Gastroesophageal sphincter (tissue), 4 donors: ENCODE measurements around the gene RASSF5. TPM values are rescaled to one million over a fixed set of nuclear protein-coding genes. Genes with fewer than 3 reads are reported as not detected.
"Not testable (repeated sequence)": the region's sequence is repeated elsewhere in the genome, so short reads cannot be mapped to it uniquely, and the experiment has no call there.

Source experiments
- ATAC-seq: fragments of 150-250 bp; one replicate; pipeline ENCODE4 v1.9.1; 2016; ENCODE audit warnings: mild to moderate bottlenecking, moderate library complexity
- H3K27ac ChIP-seq, 4 donors: fragments of 200-600 bp; sonication (generic) in 3 of 4; 1 replicate in 3 of 4; 2 replicates in 1 of 4; pipeline ENCODE4 v1.5.1; 2016 to 2019
- H3K27me3 ChIP-seq: fragments of 200-600 bp; sonication (generic); one replicate; pipeline ENCODE4 v1.5.1; 2019
- H3K36me3 ChIP-seq, 2 donors: fragments of 200-600 bp; sonication (generic); one replicate each; pipeline ENCODE4 v1.5.1; 2019; ENCODE audit warnings: control low read depth in 1 of 2
- H3K4me1 ChIP-seq, 3 donors: fragments of 200-600 bp; sonication (generic); 1 replicate in 2 of 3; 2 replicates in 1 of 3; pipeline ENCODE4 v1.5.1; 2016 to 2019; ENCODE audit warnings: control low read depth in 2 of 3
- H3K4me3 ChIP-seq, 2 donors: fragments of 200-600 bp; sonication (generic); one replicate each; pipeline ENCODE4 v1.5.1; 2019; ENCODE audit warnings: mild to moderate bottlenecking in 1 of 2, moderate library complexity in 1 of 2
- H3K9me3 ChIP-seq, 3 donors: fragments of 200-600 bp; sonication (generic); one replicate each; pipeline ENCODE4 v1.5.1; 2017 to 2019; ENCODE audit warnings: control low read depth in 2 of 3
- EP300 ChIP-seq: sonication (generic); formaldehyde crosslinking; IDR thresholded peaks from one replicate; pipeline ENCODE4 v1.6.1; 2017; ENCODE audit warnings: antibody characterized with exemption, mild to moderate bottlenecking
- POLR2A ChIP-seq, 2 donors: fragments of 450-650 bp; IDR thresholded peaks; one replicate each; pipeline ENCODE4 v1.6.1; 2017; ENCODE audit warnings: antibody characterized with exemption in 2 of 2, mild to moderate bottlenecking in 2 of 2, moderate library complexity in 1 of 2
- POLR2AphosphoS5 ChIP-seq: sonication (generic); formaldehyde crosslinking; IDR thresholded peaks from one replicate; pipeline ENCODE4 v1.6.1; 2017; ENCODE audit warnings: antibody characterized with exemption
- WGBS, 2 donors: methylation state at CpG; one replicate each; pipeline ENCODE4 v1.1.5; 2018; ENCODE audit warnings: low coverage in 1 of 2; 5-methylcytosine and 5-hydroxymethylcytosine counted together
- total RNA-seq, 4 donors: library from RNA; depleted of rRNA; stranded (reverse); fragments of >200 nt; gene quantifications; one replicate each; pipeline ENCODE4 v1.1.0, GENCODE V29; 2016
- TF ChIP-seq, protein P1 (sequence below), 4 experiments: fragments of 200-600 bp in 2 of 4; fragments of 450-650 bp in 2 of 4; sonication (generic) in 1 of 4; IDR thresholded peaks; one replicate each; pipeline ENCODE4 v1.5.1; 2017 to 2019; ENCODE audit warnings: antibody characterized with exemption in 4 of 4, mild to moderate bottlenecking in 2 of 4, moderate library complexity in 2 of 4

RASSF5 gene
- total RNA-seq, 4 donors from 2014 or later, result 6.2 to 23.3 (median 8.5) TPM

DNA sequence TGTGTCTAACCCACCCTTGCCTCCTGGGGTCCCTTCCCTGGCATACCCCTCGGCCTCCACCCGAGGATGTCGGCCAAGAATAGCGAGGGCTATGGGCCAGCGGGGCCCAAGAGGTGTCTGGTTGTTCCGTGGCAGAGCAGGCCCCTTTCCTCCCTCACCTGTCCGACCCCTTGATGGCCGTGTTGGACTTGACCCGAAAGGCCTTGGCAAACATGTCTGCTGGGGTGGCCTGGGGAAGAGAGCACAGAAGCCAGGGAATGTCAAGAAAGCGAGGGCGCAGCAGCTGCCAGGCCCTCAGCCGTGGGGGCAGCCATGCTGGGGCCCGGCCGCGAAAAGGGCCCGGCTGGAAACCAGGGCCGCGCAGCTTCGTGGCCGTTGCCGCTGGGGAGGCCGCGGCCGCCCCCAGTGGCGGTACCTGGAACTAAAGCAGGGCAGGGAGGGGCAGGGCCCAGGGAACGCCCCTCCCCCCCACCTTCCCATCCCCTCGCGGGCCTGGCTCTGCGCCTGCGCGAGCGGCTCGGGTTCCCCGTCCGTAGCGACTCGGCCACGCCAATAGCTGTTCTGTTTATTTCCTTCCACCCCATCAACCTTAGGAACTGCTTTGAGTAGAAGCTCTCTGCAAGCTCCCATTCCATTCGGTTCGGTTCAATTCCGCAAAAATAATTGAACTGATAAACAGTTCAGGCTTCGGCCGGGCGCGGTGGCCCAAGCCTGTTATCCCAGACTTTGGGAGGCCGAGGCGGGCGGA lies 105.0 kb downstream of the RASSF5 start, which contains the start of gene EIF2D:
Gene EIF2D, minus strand, starts transcription at position 337 of the 748 bp plus-strand sequence. Its CDS starts 123 bp downstream, at position 214.
- Histone ChIP-seq H3K27ac (peak within 1 kb of the TSS; percentile 54 to 88 (median 85)), H3K36me3 (peaks cover 0 to 37% of the 10 kb centered on the region in 2 donors), H3K9me3 (no peaks in the 10 kb centered on the region), H3K4me1 (peaks cover 3 to 24% (median 7%) of the 10 kb centered on the region in 3 donors), H3K4me3 (peak within 1 kb of the TSS; percentile 77 to 79), H3K27me3 (no peaks in the 10 kb centered on the region)
- peak; percentile 100 for ATAC-seq
- TF ChIP-seq EP300 (no peak), POLR2A (IDR thresholded peaks at IDR 0.05) (peak; percentile 57 to 60), POLR2AphosphoS5 (peak; percentile 75)
- TF ChIP-seq, protein P1, sequence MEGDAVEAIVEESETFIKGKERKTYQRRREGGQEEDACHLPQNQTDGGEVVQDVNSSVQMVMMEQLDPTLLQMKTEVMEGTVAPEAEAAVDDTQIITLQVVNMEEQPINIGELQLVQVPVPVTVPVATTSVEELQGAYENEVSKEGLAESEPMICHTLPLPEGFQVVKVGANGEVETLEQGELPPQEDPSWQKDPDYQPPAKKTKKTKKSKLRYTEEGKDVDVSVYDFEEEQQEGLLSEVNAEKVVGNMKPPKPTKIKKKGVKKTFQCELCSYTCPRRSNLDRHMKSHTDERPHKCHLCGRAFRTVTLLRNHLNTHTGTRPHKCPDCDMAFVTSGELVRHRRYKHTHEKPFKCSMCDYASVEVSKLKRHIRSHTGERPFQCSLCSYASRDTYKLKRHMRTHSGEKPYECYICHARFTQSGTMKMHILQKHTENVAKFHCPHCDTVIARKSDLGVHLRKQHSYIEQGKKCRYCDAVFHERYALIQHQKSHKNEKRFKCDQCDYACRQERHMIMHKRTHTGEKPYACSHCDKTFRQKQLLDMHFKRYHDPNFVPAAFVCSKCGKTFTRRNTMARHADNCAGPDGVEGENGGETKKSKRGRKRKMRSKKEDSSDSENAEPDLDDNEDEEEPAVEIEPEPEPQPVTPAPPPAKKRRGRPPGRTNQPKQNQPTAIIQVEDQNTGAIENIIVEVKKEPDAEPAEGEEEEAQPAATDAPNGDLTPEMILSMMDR (IDR thresholded peaks at IDR 0.05), result peak; percentile 98 to 99 (median 98)
- WGBS, 2 donors, result 0% methylated on average over 9 to 11 of the region's 48 CpGs

DNA sequence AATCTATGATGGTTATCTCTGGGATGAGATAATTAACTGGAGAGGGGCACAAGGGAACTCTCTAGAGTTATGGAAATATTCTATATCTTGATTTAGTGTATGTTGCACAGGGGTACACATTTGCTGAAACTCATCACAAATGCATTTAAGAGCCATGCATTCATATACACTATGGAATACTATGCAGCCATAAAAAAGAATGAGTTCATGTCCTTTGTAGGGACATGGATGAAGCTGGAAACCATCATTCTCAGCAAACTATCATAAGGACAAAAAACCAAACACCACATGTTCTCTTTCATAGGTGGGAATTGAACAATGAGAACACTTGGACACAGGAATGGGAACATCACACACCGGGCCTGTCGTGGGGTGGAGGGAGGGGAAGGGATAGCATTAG lies 119.1 kb downstream of the RASSF5 start:
- H3K27ac ChIP-seq, H3K4me1 ChIP-seq, H3K27me3 ChIP-seq, H3K9me3 ChIP-seq, ATAC-seq, H3K4me3 ChIP-seq, H3K36me3 ChIP-seq: not testable (repeated sequence)
- WGBS, 2 donors, result 94 to 100% methylated on average over 2 of the region's 2 CpGs

DNA sequence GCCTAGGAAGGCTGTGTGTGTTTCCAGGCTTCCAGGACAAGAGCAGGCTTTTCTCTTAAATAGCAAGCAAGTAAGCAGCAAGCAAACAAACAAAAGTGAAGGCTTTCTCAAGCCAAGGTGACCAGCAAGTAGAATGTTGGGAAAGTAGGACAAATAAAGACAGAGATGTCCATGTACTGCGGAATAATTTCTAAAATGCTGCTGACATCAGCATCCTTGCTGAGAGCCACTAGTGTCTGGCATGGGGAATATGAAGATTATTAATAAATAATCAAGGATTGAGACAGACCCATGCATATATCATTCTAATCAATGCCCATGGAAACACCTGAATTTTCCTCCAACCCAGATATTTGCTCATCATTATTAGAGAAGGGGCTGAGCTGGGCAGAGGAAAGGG lies 121.6 kb downstream of the RASSF5 start:
- Histone ChIP-seq H3K27me3 (no peaks in the 10 kb centered on the region), H3K4me1 (peaks cover 0 to 13% (median 4%) of the 10 kb centered on the region in 3 donors), H3K4me3 (no peak overlapping the region), H3K27ac (no peak overlapping the region), H3K36me3 (no peaks in the 10 kb centered on the region), H3K9me3 (no peaks in the 10 kb centered on the region)
- TF ChIP-seq, protein P1 (IDR thresholded peaks at IDR 0.05), result no peak
- TF ChIP-seq EP300, result no peak
- no peak for TF ChIP-seq POLR2A (IDR thresholded peaks at IDR 0.05)
- no peak for TF ChIP-seq POLR2AphosphoS5
- no peak for ATAC-seq
- WGBS, 2 donors, result no CpG with 5 or more reads among the region's 1 CpG

DNA sequence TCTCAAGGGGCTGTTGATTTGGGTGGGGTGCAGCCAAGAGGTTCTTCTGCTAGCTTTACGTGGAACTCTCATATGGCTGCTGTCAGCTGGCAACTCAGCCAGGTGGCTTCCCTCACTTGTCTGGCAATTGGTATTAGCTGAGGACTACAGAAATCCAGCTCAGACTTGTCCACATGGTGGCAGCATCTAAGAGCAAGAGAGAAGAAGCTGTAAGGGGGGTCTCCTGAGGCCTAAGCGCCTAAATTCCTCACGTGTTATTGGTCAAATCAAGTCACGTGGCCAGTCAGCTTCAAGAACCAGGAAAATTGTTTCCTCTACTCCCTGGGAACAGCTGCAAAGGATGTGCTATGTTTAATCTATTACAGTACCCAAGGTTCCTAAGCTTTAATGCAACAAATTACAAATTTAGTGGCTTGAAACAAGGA lies 123.8 kb downstream of the RASSF5 start:
- H3K4me3 ChIP-seq, result no peak overlapping the region
- no peaks in the 10 kb centered on the region for H3K27me3 ChIP-seq
- peak; percentile 40 for ATAC-seq
- H3K36me3 ChIP-seq, result no peaks in the 10 kb centered on the region
- H3K9me3 ChIP-seq, result no peaks in the 10 kb centered on the region
- H3K27ac ChIP-seq, result peak overlapping the region in 2 of 4 donors; percentile 6 to 17
- H3K4me1 ChIP-seq, result peaks cover 0 to 30% (median 11%) of the 10 kb centered on the region in 3 donors
- 4 to 24% methylated on average over 3 to 4 of the region's 4 CpGs for WGBS, 2 donors
- TF ChIP-seq POLR2AphosphoS5, result peak; percentile 56
- TF ChIP-seq, protein P1 (IDR thresholded peaks at IDR 0.05), result peak in 3 of 4 experiments; percentile 39 to 56 (median 43)
- no peak for TF ChIP-seq POLR2A (IDR thresholded peaks at IDR 0.05)
- TF ChIP-seq EP300, result no peak

DNA sequence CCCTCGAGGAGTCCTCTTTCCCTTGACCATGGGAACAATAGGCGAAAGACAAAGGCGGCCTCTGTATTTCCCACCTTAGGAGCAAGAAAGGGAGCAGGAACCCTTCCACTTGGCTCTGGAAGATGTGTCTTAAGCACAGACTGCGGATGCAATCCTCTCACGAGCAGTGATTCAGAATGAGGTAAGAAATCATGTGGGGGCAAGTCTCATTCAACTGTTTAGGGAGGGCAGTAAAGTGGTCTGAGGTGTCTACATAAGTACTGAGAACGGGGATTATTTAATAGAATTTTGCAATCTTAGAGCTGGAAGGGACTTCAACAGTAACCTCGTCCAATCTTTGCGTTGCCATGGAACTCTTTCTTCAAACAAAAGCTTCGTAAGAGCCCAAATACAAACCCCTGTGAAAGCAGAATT lies 126.4 kb downstream of the RASSF5 start:
- peaks cover 0 to 50% (median 16%) of the 10 kb centered on the region in 3 donors for H3K4me1 ChIP-seq
- no peak overlapping the region for H3K4me3 ChIP-seq
- ATAC-seq, result peak; percentile 73
- H3K9me3 ChIP-seq, result no peaks in the 10 kb centered on the region
- no peaks in the 10 kb centered on the region for H3K27me3 ChIP-seq
- H3K36me3 ChIP-seq, result no peaks in the 10 kb centered on the region
- TF ChIP-seq POLR2AphosphoS5 (peak; percentile 59), EP300 (no peak), POLR2A (IDR thresholded peaks at IDR 0.05) (no peak)
- TF ChIP-seq, protein P1 (IDR thresholded peaks at IDR 0.05), result no peak
- H3K27ac ChIP-seq, result peak overlapping the region in 3 of 4 donors; percentile 23 to 90 (median 84)
- WGBS, 2 donors, result 0 to 41% methylated on average over 2 to 9 of the region's 9 CpGs
